Endothelial cell (in vitro differentiated cells): ENCODE data around the gene SYNGR3. TPM values are rescaled to one million over a fixed set of nuclear protein-coding genes. Genes with fewer than 3 reads are reported as not detected.

Source experiments
- DNase-seq: peaks from one replicate; pipeline ENCODE4 v3.0.0; 2021; ENCODE audit warnings: low spot score
- H3K27ac Mint-ChIP-seq: one replicate; pipeline ENCODE4 v1.8.0; 2021; ENCODE audit warnings: mixed read lengths, inconsistent platforms; ENCODE audit not compliant: unreplicated experiment
- H3K27me3 Mint-ChIP-seq: one replicate; pipeline ENCODE4 v1.8.0; 2021; ENCODE audit warnings: mild to moderate bottlenecking, moderate library complexity, mixed read lengths, inconsistent platforms; ENCODE audit not compliant: unreplicated experiment
- H3K36me3 Mint-ChIP-seq: one replicate; pipeline ENCODE4 v1.8.0; 2021; ENCODE audit warnings: mild to moderate bottlenecking, low read depth, mixed read lengths, inconsistent platforms; ENCODE audit not compliant: unreplicated experiment
- H3K4me1 Mint-ChIP-seq: one replicate; pipeline ENCODE4 v1.8.0; 2021; ENCODE audit warnings: mild to moderate bottlenecking, mixed read lengths, inconsistent platforms; ENCODE audit not compliant: unreplicated experiment
- H3K4me3 Mint-ChIP-seq: one replicate; pipeline ENCODE4 v1.8.0; 2021; ENCODE audit warnings: mild to moderate bottlenecking, mixed read lengths, inconsistent platforms; ENCODE audit not compliant: unreplicated experiment
- H3K9me3 Mint-ChIP-seq: one replicate; pipeline ENCODE4 v1.8.0; 2021; ENCODE audit warnings: mixed read lengths, inconsistent platforms; ENCODE audit not compliant: unreplicated experiment
- CTCF ChIP-seq: fragments of 200-600 bp; sonication (generic); IDR thresholded peaks from one replicate; pipeline ENCODE4 v1.5.0; 2021; ENCODE audit warnings: antibody characterized with exemption; ENCODE audit not compliant: unreplicated experiment
- total RNA-seq: library from RNA; stranded (reverse); fragmentation: NEBNext Ultra II Directional; extraction: Animal tissue kit (Norgen Biotek cat#: 25700); gene quantifications from one replicate; pipeline ENCODE4 v1.2.1, GENCODE V29; 2021; ENCODE audit not compliant: unreplicated experiment

The SYNGR3 gene
- total RNA-seq, 1 donor from 2014 or later, result 0.82 TPM

- H3K27me3 Mint-ChIP-seq, result peaks cover 40% of the 10 kb centered on the region
- peak overlapping the region; percentile 89 for H3K4me3 Mint-ChIP-seq
- no peak for TF ChIP-seq CTCF
- DNase-seq, result no peak
- peak overlapping the region; percentile 67 for H3K27ac Mint-ChIP-seq
- H3K4me1 Mint-ChIP-seq, result peaks cover 14% of the 10 kb centered on the region
- H3K9me3 Mint-ChIP-seq, result no peaks in the 10 kb centered on the region
- peaks cover 5% of the 10 kb centered on the region for H3K36me3 Mint-ChIP-seq
These were observed 5.2 kb upstream of the SYNGR3 start for GRCh38 chr16:1984347-1985225.

- Mint-ChIP-seq H3K4me3 (peak overlapping the region; percentile 89), H3K27me3 (peaks cover 38% of the 10 kb centered on the region), H3K4me1 (peaks cover 14% of the 10 kb centered on the region), H3K9me3 (no peaks in the 10 kb centered on the region), H3K27ac (no peak overlapping the region), H3K36me3 (peaks cover 5% of the 10 kb centered on the region)
- no peak for DNase-seq
- TF ChIP-seq CTCF, result no peak
These were observed 4.2 kb upstream of the SYNGR3 start for GRCh38 chr16:1985466-1986150.

- no peak for DNase-seq
- H3K27ac Mint-ChIP-seq, result no peak overlapping the region
- peak overlapping the region; percentile 42 for H3K4me3 Mint-ChIP-seq
These were observed 2.6 kb upstream of the SYNGR3 start for GRCh38 chr16:1987198-1987597.

GRCh38 chr16:1990101-1990350 lies 256 bp downstream of the SYNGR3 start:
- H3K4me1 Mint-ChIP-seq, result peaks cover 4% of the 10 kb centered on the region
- H3K36me3 Mint-ChIP-seq, result peaks cover 5% of the 10 kb centered on the region
- no peaks in the 10 kb centered on the region for H3K9me3 Mint-ChIP-seq
- H3K27me3 Mint-ChIP-seq, result peaks cover 26% of the 10 kb centered on the region
- no peak overlapping the region for H3K27ac Mint-ChIP-seq
- H3K4me3 Mint-ChIP-seq, result no peak overlapping the region
- DNase-seq, result no peak
- TF ChIP-seq CTCF, result no peak

More at GRCh38 chr16:1987198-1987597, 2.6 kb upstream of the SYNGR3 start:
- Mint-ChIP-seq H3K27me3 (peaks cover 33% of the 10 kb centered on the region), H3K9me3 (no peaks in the 10 kb centered on the region), H3K36me3 (peaks cover 5% of the 10 kb centered on the region), H3K4me1 (peaks cover 13% of the 10 kb centered on the region)
- TF ChIP-seq CTCF, result no peak
